ENCODE data around the gene MYL3. TPM values are rescaled to one million over a fixed set of nuclear protein-coding genes. Genes with fewer than 3 reads are reported as not detected.

The MYL3 gene
- total and polyA plus RNA-seq, 5 donors from 2014 or later: not detected

DNA sequence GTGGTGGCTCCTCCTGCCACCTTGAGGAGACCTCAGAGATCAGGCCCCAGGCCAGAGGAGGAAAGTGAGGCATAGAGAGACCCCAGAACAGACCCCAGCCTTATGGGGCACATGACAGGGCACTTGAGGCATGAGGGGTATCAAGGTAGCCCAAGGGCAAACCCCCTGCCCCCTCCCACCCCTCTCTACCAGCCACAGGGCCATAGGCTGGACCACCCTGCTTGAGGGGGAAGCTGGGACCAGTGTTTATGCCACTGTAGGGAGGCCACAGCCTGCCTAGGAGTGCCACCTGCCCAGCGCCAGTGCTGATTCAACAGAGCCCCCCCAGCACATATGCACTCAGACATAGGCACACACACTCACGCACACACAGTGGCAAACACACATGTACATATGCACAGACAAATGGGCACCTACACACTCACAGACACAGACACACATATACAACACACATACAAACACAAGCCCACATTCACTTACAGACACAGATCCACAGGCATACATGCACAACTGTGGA is 10.3 kb downstream of the MYL3 start:
- no peak for DNase-seq
- ATAC-seq (ENCODE audit: low read depth in 2 of 2): no peak
- no peaks in the 10 kb centered on the region for H3K36me3 Mint-ChIP-seq

GRCh38 chr3:46852334-46852720 is 10.9 kb downstream of the MYL3 start:
- Mint-ChIP-seq H3K4me3 (no peak overlapping the region), H3K36me3 (no peaks in the 10 kb centered on the region), H3K27me3 (peaks cover 9% of the 10 kb centered on the region), H3K4me1 (no peaks in the 10 kb centered on the region), H3K9me3 (no peaks in the 10 kb centered on the region), H3K27ac (no peak overlapping the region)
- Histone ChIP-seq H3K4me3 (ENCODE audit: low read depth, low read length) (no peak overlapping the region), H3K9me3 (ENCODE audit: control insufficient read depth in 2 of 2, low read length in 2 of 2) (no peaks in the 10 kb centered on the region), H3K36me3 (ENCODE audit: control insufficient read depth, insufficient read depth, low read length) (no peaks in the 10 kb centered on the region), H3K4me1 (ENCODE audit: control insufficient read depth, insufficient read depth, low read length, poor library complexity, severe bottlenecking) (no peaks in the 10 kb centered on the region), H3K27me3 (ENCODE audit: control insufficient read depth, insufficient read depth, low read length) (no peaks in the 10 kb centered on the region), H3K27ac (ENCODE audit: insufficient read depth, low read length, poor library complexity, severe bottlenecking) (no peak overlapping the region)
- ATAC-seq (ENCODE audit: low read depth in 2 of 2) (no peak), DNase-seq (no peak)

More for the DNA sequence above, 10.3 kb downstream of the MYL3 start:
- no peaks in the 10 kb centered on the region for H3K4me1 ChIP-seq (ENCODE audit: control insufficient read depth, insufficient read depth, low read length, poor library complexity, severe bottlenecking)
- H3K27ac ChIP-seq (ENCODE audit: insufficient read depth, low read length, poor library complexity, severe bottlenecking): no peak overlapping the region
- Mint-ChIP-seq H3K9me3 (no peaks in the 10 kb centered on the region), H3K4me1 (no peaks in the 10 kb centered on the region), H3K4me3 (no peak overlapping the region), H3K27me3 (peaks cover 9% of the 10 kb centered on the region), H3K27ac (no peak overlapping the region)
- no peaks in the 10 kb centered on the region for H3K36me3 ChIP-seq (ENCODE audit: control insufficient read depth, insufficient read depth, low read length)
- no peaks in the 10 kb centered on the region for H3K27me3 ChIP-seq (ENCODE audit: control insufficient read depth, insufficient read depth, low read length)
- H3K4me3 ChIP-seq (ENCODE audit: low read depth, low read length): no peak overlapping the region
- no peaks in the 10 kb centered on the region for H3K9me3 ChIP-seq (ENCODE audit: control insufficient read depth in 2 of 2, low read length in 2 of 2)

- Mint-ChIP-seq H3K9me3 (no peaks in the 10 kb centered on the region), H3K4me1 (peaks cover 0 to 2% (median 0%) of the 10 kb centered on the region in 4 donors), H3K27ac (no peak overlapping the region), H3K36me3 (no peaks in the 10 kb centered on the region), H3K4me3 (no peak overlapping the region), H3K27me3 (peaks cover 7% of the 10 kb centered on the region)
- ATAC-seq (ENCODE audit: low read depth in 2 of 2) (no peak), DNase-seq (no peak)
- Histone ChIP-seq H3K27ac (ENCODE audit: insufficient read depth, low read length, poor library complexity, severe bottlenecking) (no peak overlapping the region), H3K36me3 (ENCODE audit: control insufficient read depth, insufficient read depth, low read length) (no peaks in the 10 kb centered on the region), H3K9me3 (ENCODE audit: control insufficient read depth in 2 of 2, low read length in 2 of 2) (no peaks in the 10 kb centered on the region), H3K4me3 (ENCODE audit: low read depth, low read length) (no peak overlapping the region), H3K27me3 (ENCODE audit: control insufficient read depth, insufficient read depth, low read length) (no peaks in the 10 kb centered on the region), H3K4me1 (ENCODE audit: control insufficient read depth, insufficient read depth, low read length, poor library complexity, severe bottlenecking) (no peaks in the 10 kb centered on the region)
Observed at GRCh38 chr3:46851364-46852333, 11.6 kb downstream of the MYL3 start.

- Histone ChIP-seq H3K9me3 (ENCODE audit: control insufficient read depth in 2 of 2, low read length in 2 of 2) (no peaks in the 10 kb centered on the region), H3K27me3 (ENCODE audit: control insufficient read depth, insufficient read depth, low read length) (no peaks in the 10 kb centered on the region), H3K36me3 (ENCODE audit: control insufficient read depth, insufficient read depth, low read length) (no peaks in the 10 kb centered on the region), H3K4me3 (ENCODE audit: low read depth, low read length) (no peak overlapping the region), H3K27ac (ENCODE audit: insufficient read depth, low read length, poor library complexity, severe bottlenecking) (no peak overlapping the region), H3K4me1 (ENCODE audit: control insufficient read depth, insufficient read depth, low read length, poor library complexity, severe bottlenecking) (peaks cover 8% of the 10 kb centered on the region)
- no peaks in the 10 kb centered on the region for H3K36me3 Mint-ChIP-seq
- ATAC-seq (ENCODE audit: low read depth in 2 of 2) (no peak), DNase-seq (no peak)
- no peak overlapping the region for H3K4me3 Mint-ChIP-seq
- peaks cover 0 to 7% (median 0%) of the 10 kb centered on the region in 4 donors for H3K4me1 Mint-ChIP-seq
- no peaks in the 10 kb centered on the region for H3K9me3 Mint-ChIP-seq
- peaks cover 4% of the 10 kb centered on the region for H3K27me3 Mint-ChIP-seq
- no peak overlapping the region for H3K27ac Mint-ChIP-seq
Observed at GRCh38 chr3:46850468-46850779, 12.8 kb downstream of the MYL3 start.

DNA sequence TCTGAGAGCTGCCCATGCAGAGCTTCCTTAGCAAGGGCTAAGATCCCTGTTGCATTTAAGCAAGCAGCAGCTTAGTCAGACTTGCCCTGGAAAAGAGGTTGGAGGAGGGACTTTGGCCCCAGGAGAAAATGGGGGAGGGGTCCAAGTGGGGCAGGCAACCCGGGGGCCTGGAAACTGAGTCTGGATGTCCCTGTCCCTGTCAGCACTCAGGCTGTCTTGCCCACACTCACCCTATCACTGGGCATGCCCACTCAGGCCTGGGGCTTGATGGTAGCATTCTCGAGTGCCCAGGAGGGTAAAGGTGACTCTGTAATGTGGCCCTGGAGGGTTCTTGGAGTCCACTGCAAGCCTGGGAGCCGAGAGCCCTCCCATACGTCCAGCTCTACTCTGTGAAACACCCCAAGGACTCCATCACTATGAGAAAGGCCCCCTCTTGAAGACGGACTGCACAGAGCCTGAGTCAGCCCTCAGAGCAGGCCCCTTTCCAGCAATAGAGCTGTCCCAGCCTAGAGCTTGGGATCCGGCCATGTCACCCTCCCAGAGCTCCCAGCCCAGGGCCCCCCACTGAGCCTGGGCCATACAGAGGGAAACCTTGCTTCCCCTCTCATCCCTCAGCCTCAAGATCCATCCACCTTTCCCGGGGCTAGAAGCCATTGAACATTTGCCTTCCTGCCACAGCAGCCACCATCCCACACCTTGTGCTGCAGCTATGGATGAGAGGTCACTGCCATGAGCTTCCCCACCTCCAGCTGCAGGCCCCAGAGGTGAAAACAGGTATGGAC is 13.4 kb downstream of the MYL3 start:
- Mint-ChIP-seq H3K4me3 (no peak overlapping the region), H3K36me3 (no peaks in the 10 kb centered on the region), H3K27me3 (peaks cover 6% of the 10 kb centered on the region), H3K4me1 (peaks cover 0 to 10% (median under 1%) of the 10 kb centered on the region in 4 donors), H3K27ac (no peak overlapping the region), H3K9me3 (no peaks in the 10 kb centered on the region)
- no peak for ATAC-seq (ENCODE audit: low read depth in 2 of 2)
- DNase-seq: no peak
- Histone ChIP-seq H3K36me3 (ENCODE audit: control insufficient read depth, insufficient read depth, low read length) (no peaks in the 10 kb centered on the region), H3K27me3 (ENCODE audit: control insufficient read depth, insufficient read depth, low read length) (no peaks in the 10 kb centered on the region), H3K4me1 (ENCODE audit: control insufficient read depth, insufficient read depth, low read length, poor library complexity, severe bottlenecking) (peaks cover 13% of the 10 kb centered on the region), H3K4me3 (ENCODE audit: low read depth, low read length) (no peak overlapping the region), H3K9me3 (ENCODE audit: control insufficient read depth in 2 of 2, low read length in 2 of 2) (no peaks in the 10 kb centered on the region), H3K27ac (ENCODE audit: insufficient read depth, low read length, poor library complexity, severe bottlenecking) (no peak overlapping the region)

DNA sequence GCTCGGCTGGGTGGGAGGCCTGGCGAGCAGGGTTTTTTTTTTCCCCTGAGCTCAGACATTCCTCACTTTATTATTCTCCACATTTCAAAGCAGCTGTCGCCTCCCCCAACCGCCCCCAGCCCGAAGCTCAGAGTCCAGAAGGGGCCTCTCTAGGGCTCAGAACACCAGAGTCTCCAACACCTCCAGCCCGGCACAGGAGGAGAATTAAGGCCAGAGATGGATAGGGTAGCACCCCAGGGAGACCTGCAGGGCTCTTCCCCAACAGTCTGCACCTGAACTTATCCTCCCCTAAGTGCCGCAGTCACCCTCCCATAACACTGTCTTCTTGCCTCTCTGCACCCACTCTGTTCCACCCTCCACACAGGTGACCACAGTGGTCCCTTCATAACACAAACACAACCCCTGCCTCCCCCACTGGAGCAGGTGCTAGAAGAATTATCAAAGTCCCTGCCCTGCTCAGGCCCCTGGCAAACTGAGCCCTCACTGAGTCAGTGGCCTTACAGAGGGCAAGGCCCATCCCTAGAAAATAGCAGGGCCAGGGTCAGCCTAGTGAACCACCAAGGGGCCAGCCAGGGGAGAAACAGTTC is 14.1 kb downstream of the MYL3 start:
- ATAC-seq (ENCODE audit: low read depth in 2 of 2) (no peak), DNase-seq (no peak)
- no peaks in the 10 kb centered on the region for H3K9me3 ChIP-seq (ENCODE audit: control insufficient read depth in 2 of 2, low read length in 2 of 2)
- no peak overlapping the region for H3K27ac ChIP-seq (ENCODE audit: insufficient read depth, low read length, poor library complexity, severe bottlenecking)
- no peaks in the 10 kb centered on the region for H3K27me3 ChIP-seq (ENCODE audit: control insufficient read depth, insufficient read depth, low read length)
- peaks cover 13% of the 10 kb centered on the region for H3K4me1 ChIP-seq (ENCODE audit: control insufficient read depth, insufficient read depth, low read length, poor library complexity, severe bottlenecking)
- no peak overlapping the region for H3K27ac Mint-ChIP-seq
- H3K36me3 Mint-ChIP-seq: no peaks in the 10 kb centered on the region
- peaks cover 0 to 13% (median 2%) of the 10 kb centered on the region in 4 donors for H3K4me1 Mint-ChIP-seq
- peak overlapping the region in 2 of 4 donors; percentile 21 to 40 for H3K4me3 Mint-ChIP-seq
- no peaks in the 10 kb centered on the region for H3K36me3 ChIP-seq (ENCODE audit: control insufficient read depth, insufficient read depth, low read length)
- no peaks in the 10 kb centered on the region for H3K9me3 Mint-ChIP-seq
- peaks cover 11% of the 10 kb centered on the region for H3K27me3 Mint-ChIP-seq
- H3K4me3 ChIP-seq (ENCODE audit: low read depth, low read length): no peak overlapping the region

DNA sequence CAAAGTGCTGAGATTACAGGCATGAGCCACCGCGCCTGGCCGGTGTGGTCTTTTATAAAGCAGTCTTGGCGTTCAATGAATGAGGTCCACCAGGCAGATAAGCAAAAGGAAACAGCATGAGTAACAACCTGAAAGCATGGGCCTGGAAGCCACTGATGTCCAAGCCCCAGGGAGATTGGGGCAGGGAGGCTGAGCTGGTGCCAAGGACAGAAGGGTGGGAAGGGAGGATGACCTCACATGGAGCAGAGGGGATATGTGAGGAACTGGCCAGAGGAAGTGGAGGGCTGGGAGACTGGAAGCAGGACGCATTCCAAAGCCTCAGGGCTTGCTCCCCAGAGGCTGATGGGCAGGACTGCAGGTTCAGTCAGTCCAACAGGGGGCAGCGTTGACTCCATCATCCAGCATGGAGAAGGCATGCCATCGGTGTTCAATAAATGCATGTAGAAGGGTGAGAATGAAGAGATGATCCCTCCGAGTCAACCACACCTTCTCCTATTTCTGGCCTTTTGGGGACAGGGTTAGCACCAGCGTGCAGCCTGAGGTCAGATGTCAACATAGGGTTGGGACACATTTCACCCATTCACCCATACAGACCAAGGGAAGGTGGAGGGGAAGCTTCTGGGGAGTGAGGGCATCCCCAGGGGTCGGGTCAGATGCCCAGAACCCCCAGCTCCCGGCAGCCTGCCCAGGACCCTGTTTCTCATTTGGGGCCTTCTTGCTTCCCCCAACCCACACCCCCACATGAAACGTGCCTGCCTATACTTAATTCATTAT is 14.8 kb downstream of the MYL3 start:
- H3K4me1 ChIP-seq (ENCODE audit: control insufficient read depth, insufficient read depth, low read length, poor library complexity, severe bottlenecking): peaks cover 13% of the 10 kb centered on the region
- H3K9me3 Mint-ChIP-seq: peaks cover 0 to 2% (median 0%) of the 10 kb centered on the region in 7 donors
- H3K9me3 ChIP-seq (ENCODE audit: control insufficient read depth in 2 of 2, low read length in 2 of 2): no peaks in the 10 kb centered on the region
- H3K4me1 Mint-ChIP-seq: peaks cover 0 to 13% (median 2%) of the 10 kb centered on the region in 4 donors
- peak overlapping the region; percentile 21 to 80 (median 26) for H3K4me3 Mint-ChIP-seq
- no peak overlapping the region for H3K4me3 ChIP-seq (ENCODE audit: low read depth, low read length)
- no peak for ATAC-seq (ENCODE audit: low read depth in 2 of 2)
- no peaks in the 10 kb centered on the region for H3K27me3 ChIP-seq (ENCODE audit: control insufficient read depth, insufficient read depth, low read length)
- no peak overlapping the region for H3K27ac ChIP-seq (ENCODE audit: insufficient read depth, low read length, poor library complexity, severe bottlenecking)
- no peaks in the 10 kb centered on the region for H3K36me3 Mint-ChIP-seq
- no peaks in the 10 kb centered on the region for H3K36me3 ChIP-seq (ENCODE audit: control insufficient read depth, insufficient read depth, low read length)
- peaks cover 11% of the 10 kb centered on the region for H3K27me3 Mint-ChIP-seq
- DNase-seq: peak in 1 of 3 donors; percentile 33
- no peak overlapping the region for H3K27ac Mint-ChIP-seq
